GM18502 (cell line): ENCODE results near the gene RAB42.

Experiments
- ATAC-seq: cut with Tn5 transposase; IDR thresholded peaks from one replicate; pipeline ENCODE4 v1.9.1; 2021; ENCODE audit warnings: mild to moderate bottlenecking; ENCODE audit not compliant: unreplicated experiment, poor library complexity

RAB42 gene

GRCh38 chr1:28642847-28643635 lies 51.0 kb downstream of the RAB42 start, which contains the start of gene TAF12:
Gene TAF12 (minus strand): TSS chr1:28643067. CDS start chr1:28622081, 20,986 bp downstream.
- peak; percentile 78 for ATAC-seq

- no peak for ATAC-seq
These were observed 52.4 kb downstream of the RAB42 start for GRCh38 chr1:28644494-28644893.
